IMR-90 (cell line): Measurements from ENCODE around the gene AIMP1. TPM values are rescaled to one million over a fixed set of nuclear protein-coding genes. Genes with fewer than 3 reads are reported as not detected.

Experiments used
- ATAC-seq: fragments of 200-7000 bp; cut with Tn5 transposase; 2 replicates; pipeline ENCODE4 v1.9.1; 2020; ENCODE audit warnings: low read depth, mild to moderate bottlenecking, moderate library complexity
- BruUV-seq: library from RNA; stranded (reverse); fragments of 400-500 nt; replicated peaks from 2 replicates; lab custom pipeline; 2021; lab: Mats Ljungman, UMichigan
- CTCF ChIA-PET: fragments of 300-600 bp; formaldehyde crosslinking; extraction: SDS; loops from one replicate; lab custom pipeline; 2021; ENCODE audit warnings: antibody characterized with exemption; lab: Yijun Ruan, JAX
- POLR2A ChIA-PET: fragments of 300-600 bp; sonication (Branson Sonifier 250); formaldehyde crosslinking; loops from one replicate; lab custom pipeline; 2022; ENCODE audit warnings: antibody characterized with exemption; ENCODE audit not compliant: unreplicated experiment; lab: Charles Lee
- DNase-seq: peaks from one replicate; pipeline ENCODE4 v3.0.0; 2013
- H2AFZ ChIP-seq: replicated peaks from 2 replicates; pipeline ENCODE3; 2013; ENCODE audit warnings: low read length, mild to moderate bottlenecking; ENCODE audit not compliant: poor library complexity
- H2AK5ac ChIP-seq: 2 replicates; pipeline ENCODE4 v1.6.1; 2013; ENCODE audit warnings: low read depth, low read length, inconsistent platforms
- H2AK9ac ChIP-seq: replicated peaks from 2 replicates; pipeline ENCODE3; 2013; ENCODE audit warnings: mild to moderate bottlenecking, low read depth, low read length, moderate library complexity; ENCODE audit not compliant: poor library complexity
- H2BK120ac ChIP-seq: 2 replicates; pipeline ENCODE4 v1.6.1; 2013; ENCODE audit warnings: low read depth, low read length, inconsistent platforms
- H2BK15ac ChIP-seq: 3 replicates; pipeline ENCODE4 v1.6.1; 2013; ENCODE audit warnings: low read depth, low read length, inconsistent platforms
- H2BK20ac ChIP-seq: 2 replicates; pipeline ENCODE4 v1.6.1; 2013; ENCODE audit warnings: low read depth, mild to moderate bottlenecking, inconsistent platforms, low read length, moderate library complexity
- H2BK5ac ChIP-seq: 2 replicates; pipeline ENCODE4 v1.6.1; 2013; ENCODE audit warnings: mild to moderate bottlenecking, low read depth, low read length, inconsistent platforms; ENCODE audit not compliant: poor library complexity, severe bottlenecking
- H3K14ac ChIP-seq: replicated peaks from 2 replicates; pipeline ENCODE4 v1.6.1; 2013; ENCODE audit warnings: low read depth, low read length, inconsistent platforms
- H3K18ac ChIP-seq: 2 replicates; pipeline ENCODE4 v1.6.1; 2013; ENCODE audit warnings: low read depth, low read length, control low read depth
- H3K23ac ChIP-seq: 2 replicates; pipeline ENCODE4 v1.6.1; 2013; ENCODE audit warnings: low read depth, low read length, inconsistent platforms
- H3K27ac ChIP-seq: 2 replicates; pipeline ENCODE4 v1.5.1; 2013; ENCODE audit warnings: mild to moderate bottlenecking, control low read depth, low read length; ENCODE audit not compliant: insufficient read depth
- H3K27me3 ChIP-seq: 2 replicates; pipeline ENCODE4 v1.6.1; 2013; ENCODE audit warnings: low read length; ENCODE audit not compliant: control insufficient read depth, insufficient read depth
- H3K36me3 ChIP-seq: 2 replicates; pipeline ENCODE4 v1.6.1; 2013; ENCODE audit warnings: low read length, mixed read lengths; ENCODE audit not compliant: control insufficient read depth, insufficient read depth
- H3K4ac ChIP-seq: 2 replicates; pipeline ENCODE4 v1.6.1; 2013; ENCODE audit warnings: low read depth, low read length, inconsistent platforms
- H3K4me1 ChIP-seq: 2 replicates; pipeline ENCODE4 v1.6.1; 2013; ENCODE audit warnings: low read length, mixed read lengths; ENCODE audit not compliant: control insufficient read depth, insufficient read depth
- H3K4me2 ChIP-seq: 2 replicates; pipeline ENCODE4 v1.6.1; 2013; ENCODE audit warnings: low read depth, mild to moderate bottlenecking, control low read depth, low read length, moderate library complexity
- H3K4me3 ChIP-seq: 2 replicates; pipeline ENCODE4 v1.5.1; 2013; ENCODE audit warnings: low read depth, mild to moderate bottlenecking, control low read depth, low read length, moderate library complexity; ENCODE audit not compliant: insufficient read depth
- H3K56ac ChIP-seq: 2 replicates; pipeline ENCODE4 v1.6.1; 2013; ENCODE audit warnings: low read length, inconsistent platforms; ENCODE audit not compliant: insufficient read depth; ENCODE audit errors: extremely low read depth
- H3K79me1 ChIP-seq, 2 experiments: 2 replicates each; pipeline ENCODE4 v1.6.1; 2013; ENCODE audit warnings: low read length in 2 of 2, inconsistent platforms in 1 of 2, low read depth in 1 of 2
- H3K9ac ChIP-seq: 2 replicates; pipeline ENCODE4 v1.6.1; 2013; ENCODE audit warnings: low read depth, low read length, control low read depth
- H3K9me1 ChIP-seq: 2 replicates; pipeline ENCODE4 v1.6.1; 2013; ENCODE audit warnings: low read length, inconsistent platforms; ENCODE audit not compliant: insufficient read depth
- H3K9me3 ChIP-seq: 2 replicates; pipeline ENCODE4 v1.6.1; 2013; ENCODE audit warnings: low read length; ENCODE audit not compliant: control insufficient read depth, insufficient read depth
- H4K20me1 ChIP-seq: 2 replicates; pipeline ENCODE4 v1.6.1; 2013; ENCODE audit warnings: low read length, inconsistent platforms; ENCODE audit not compliant: insufficient read depth
- H4K5ac ChIP-seq: 2 replicates; pipeline ENCODE4 v1.6.1; 2013; ENCODE audit warnings: mild to moderate bottlenecking, low read depth, low read length, control low read depth
- H4K8ac ChIP-seq, 2 experiments: 2 replicates each; pipeline ENCODE4 v1.6.1; 2013; ENCODE audit warnings: low read depth in 2 of 2, low read length in 2 of 2, control low read depth in 1 of 2, inconsistent platforms in 1 of 2
- H4K91ac ChIP-seq: 2 replicates; pipeline ENCODE4 v1.6.1; 2013; ENCODE audit warnings: low read depth, low read length, inconsistent platforms; ENCODE audit not compliant: insufficient read depth
- SMC3 ChIP-seq: fragments of 150-350 bp; IDR thresholded peaks from 2 replicates; pipeline ENCODE4 v1.6.1; 2016; ENCODE audit warnings: low read depth, mild to moderate bottlenecking, antibody characterized with exemption, low read length, moderate library complexity
- dilution Hi-C: fragments of 300-500 bp; cut with HindIII; formaldehyde crosslinking; loops from one replicate; pipeline ENCODE4 v1.14.3; 2018; ENCODE audit warnings: low sequenced_read_pairs; ENCODE audit not compliant: unreplicated experiment
- in situ Hi-C: fragments of 300-500 bp; cut with MboI; formaldehyde crosslinking; loops from 3 replicates; pipeline ENCODE4 v1.14.3; 2019; ENCODE audit warnings: low sequenced_read_pairs, inconsistent platforms, mixed read lengths
- intact Hi-C: fragments of 100-400 bp; cut with micrococcal nuclease; formaldehyde crosslinking; loops from 2 replicates; pipeline ENCODE4 v1.10.0; 2022
- polyA plus RNA-seq, 3 experiments: library from polyadenylated mRNA; depleted of rRNA; stranded (reverse); fragments of >200 nt; gene quantifications; 2 replicates each; pipeline ENCODE4 v1.2.3, GENCODE V29; 2012; ENCODE audit warnings: low replicate concordance in 1 of 3
- total RNA-seq: library from RNA; depleted of rRNA; stranded (reverse); fragments of >200 nt; gene quantifications from 2 replicates; pipeline ENCODE4 v1.2.3, GENCODE V29; 2012

AIMP1 gene
- total and polyA plus RNA-seq, 2 of the 4 experiments (the other 2 are of a cell fraction): 11.8 to 21.4 TPM

GRCh38 chr4:106304632-106305031, 11.7 kb upstream of the AIMP1 start:
- intact Hi-C loops (no loop called here), in situ Hi-C loops (no loop called here), dilution Hi-C loops (no loop called here)
- Histone ChIP-seq H3K36me3 (peaks cover 1% of the 10 kb centered on the region; the same call in 1 of the 2 replicates), H3K9ac (no peak overlapping the region), H3K9me3 (no peaks in the 10 kb centered on the region), H4K5ac (no peak overlapping the region), H3K9me1 (no peaks in the 10 kb centered on the region), H3K4me3 (no peak overlapping the region), H4K91ac (no peak overlapping the region), H3K4me1 (peaks cover 2% of the 10 kb centered on the region; the same call in 1 of the 2 replicates), H2BK120ac (no peak overlapping the region), H2BK20ac (no peak overlapping the region), H3K79me1 (peaks cover 7 to 21% of the 10 kb centered on the region in 2 experiments), H2BK5ac (no peak overlapping the region), H3K14ac (no peak overlapping the region), H3K56ac (no peak overlapping the region), H4K8ac (no peak overlapping the region), H3K23ac (no peak overlapping the region), H2AFZ (no peak overlapping the region), H2AK5ac (no peak overlapping the region), H3K27ac (no peak overlapping the region), H3K27me3 (no peaks in the 10 kb centered on the region), H3K4ac (no peak overlapping the region), H3K18ac (no peak overlapping the region), H2AK9ac (no peak overlapping the region), H4K20me1 (no peaks in the 10 kb centered on the region), H3K4me2 (no peak overlapping the region), H2BK15ac (no peak overlapping the region)
- ATAC-seq (no peak), DNase-seq (no peak)
- ChIA-PET POLR2A (interaction anchor here (0.6 kb wide), 1 partner anchor 64 kb away, joined by 4 read pairs; the partner anchor contains the start of gene GIMD1), CTCF (no interaction called here)
- no peak for TF ChIP-seq SMC3
- BruUV-seq: no TSS peak
